ENCODE results near the gene TP53BP2. TPM values are rescaled to one million over a fixed set of nuclear protein-coding genes. Genes with fewer than 3 reads are reported as not detected.

TP53BP2 gene
- total RNA-seq, 4 donors from 2014 or later: 31.7 to 196 (median 58.2) TPM

DNA sequence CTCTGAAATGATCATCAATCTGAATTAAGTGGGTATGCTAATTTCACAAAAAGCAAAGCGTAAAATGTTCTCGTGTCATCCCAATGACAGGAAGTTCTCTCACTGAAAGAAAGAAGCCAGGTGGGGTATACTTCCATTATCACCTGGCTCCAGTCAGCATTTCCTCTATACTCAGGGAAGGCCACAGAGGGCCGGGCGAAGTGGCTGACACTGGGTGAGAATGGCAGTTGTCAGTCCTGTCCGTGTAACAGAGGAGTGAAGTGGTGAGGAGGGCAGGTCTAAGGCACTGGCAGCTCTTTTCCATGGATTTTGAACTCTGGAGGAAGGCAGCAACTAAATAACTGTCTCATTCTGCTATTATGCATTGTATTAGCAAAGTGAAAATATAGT lies 73.0 kb downstream of the TP53BP2 start:
- Histone ChIP-seq H3K9me3 (no peaks in the 10 kb centered on the region), H3K4me1 (peaks cover 0 to 18% (median 0%) of the 10 kb centered on the region in 4 donors), H3K27me3 (no peaks in the 10 kb centered on the region), H3K27ac (peak overlapping the region in 1 of 4 donors; percentile 73), H3K4me3 (no peak overlapping the region), H3K36me3 (peaks cover 0 to 87% (median 2%) of the 10 kb centered on the region in 3 donors)
- no peak for TF ChIP-seq POLR2A (IDR thresholded peaks at IDR 0.05)
- TF ChIP-seq, protein P1, sequence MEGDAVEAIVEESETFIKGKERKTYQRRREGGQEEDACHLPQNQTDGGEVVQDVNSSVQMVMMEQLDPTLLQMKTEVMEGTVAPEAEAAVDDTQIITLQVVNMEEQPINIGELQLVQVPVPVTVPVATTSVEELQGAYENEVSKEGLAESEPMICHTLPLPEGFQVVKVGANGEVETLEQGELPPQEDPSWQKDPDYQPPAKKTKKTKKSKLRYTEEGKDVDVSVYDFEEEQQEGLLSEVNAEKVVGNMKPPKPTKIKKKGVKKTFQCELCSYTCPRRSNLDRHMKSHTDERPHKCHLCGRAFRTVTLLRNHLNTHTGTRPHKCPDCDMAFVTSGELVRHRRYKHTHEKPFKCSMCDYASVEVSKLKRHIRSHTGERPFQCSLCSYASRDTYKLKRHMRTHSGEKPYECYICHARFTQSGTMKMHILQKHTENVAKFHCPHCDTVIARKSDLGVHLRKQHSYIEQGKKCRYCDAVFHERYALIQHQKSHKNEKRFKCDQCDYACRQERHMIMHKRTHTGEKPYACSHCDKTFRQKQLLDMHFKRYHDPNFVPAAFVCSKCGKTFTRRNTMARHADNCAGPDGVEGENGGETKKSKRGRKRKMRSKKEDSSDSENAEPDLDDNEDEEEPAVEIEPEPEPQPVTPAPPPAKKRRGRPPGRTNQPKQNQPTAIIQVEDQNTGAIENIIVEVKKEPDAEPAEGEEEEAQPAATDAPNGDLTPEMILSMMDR (IDR thresholded peaks at IDR 0.05): no peak
- no peak for DNase-seq

DNA sequence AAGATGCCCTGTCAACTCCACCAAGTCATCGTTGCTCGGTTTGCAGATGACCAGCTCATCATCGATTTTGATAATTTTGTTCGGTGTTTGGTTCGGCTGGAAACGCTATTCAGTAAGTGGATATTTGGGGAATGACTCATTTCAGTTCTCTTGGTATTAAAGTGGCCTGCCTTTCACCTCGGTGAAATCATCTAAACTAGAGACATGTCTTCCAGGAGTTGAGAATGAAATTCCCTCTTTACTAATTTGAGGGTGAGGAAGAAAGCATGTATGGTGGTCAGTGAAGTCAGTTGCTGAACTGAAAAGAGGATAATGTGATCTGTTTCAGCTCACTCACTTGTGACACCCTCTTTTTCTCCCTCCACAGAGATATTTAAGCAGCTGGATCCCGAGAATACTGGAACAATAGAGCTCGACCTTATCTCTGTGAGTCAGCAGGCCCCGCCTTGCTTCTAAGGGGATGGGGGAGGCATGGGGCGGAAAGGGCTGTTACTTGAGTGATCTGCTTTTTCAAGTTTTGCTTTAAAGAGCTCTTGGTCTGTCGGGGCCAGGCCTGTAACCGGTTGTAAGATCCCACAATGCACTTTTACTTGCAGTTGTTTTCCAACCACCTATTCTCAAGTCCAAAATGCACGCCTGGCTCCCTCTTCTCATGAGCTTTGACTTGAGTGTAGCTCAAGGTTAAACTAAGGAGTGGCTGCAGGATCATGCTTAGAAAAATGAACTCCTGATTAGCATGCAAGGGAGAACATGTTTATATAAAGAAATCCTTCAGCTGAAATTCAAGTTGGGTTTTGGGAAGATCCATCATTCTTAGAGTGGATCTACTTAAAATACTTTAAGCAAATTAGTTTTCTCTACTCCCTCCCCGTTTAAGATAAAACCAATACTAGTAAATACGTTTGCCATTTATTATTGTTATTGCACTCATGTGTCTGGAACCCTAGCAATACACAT lies 73.7 kb downstream of the TP53BP2 start:
- TF ChIP-seq POLR2A (IDR thresholded peaks at IDR 0.05): no peak
- Histone ChIP-seq H3K27me3 (no peaks in the 10 kb centered on the region), H3K36me3 (peaks cover 0 to 80% (median 2%) of the 10 kb centered on the region in 3 donors), H3K9me3 (no peaks in the 10 kb centered on the region), H3K4me3 (no peak overlapping the region), H3K27ac (peak overlapping the region in 3 of 4 donors; percentile 15 to 73 (median 38)), H3K4me1 (peaks cover 0 to 18% (median 0%) of the 10 kb centered on the region in 4 donors)
- no peak for DNase-seq

- no peak for TF ChIP-seq POLR2A (IDR thresholded peaks at IDR 0.05)
- TF ChIP-seq, protein P1 (IDR thresholded peaks at IDR 0.05): no peak
- H3K9me3 ChIP-seq: no peaks in the 10 kb centered on the region
- H3K4me1 ChIP-seq: peaks cover 0 to 18% (median 0%) of the 10 kb centered on the region in 4 donors
- H3K36me3 ChIP-seq: peaks cover 0 to 77% (median 2%) of the 10 kb centered on the region in 3 donors
- DNase-seq: no peak
- no peak overlapping the region for H3K4me3 ChIP-seq
- peak overlapping the region in 3 of 4 donors; percentile 15 to 73 (median 38) for H3K27ac ChIP-seq
- H3K27me3 ChIP-seq: no peaks in the 10 kb centered on the region
These were observed 74.3 kb downstream of the TP53BP2 start for GRCh38 chr1:223771469-223771813.

GRCh38 chr1:223770621-223771315 lies 75.0 kb downstream of the TP53BP2 start:
- Histone ChIP-seq H3K9me3 (no peaks in the 10 kb centered on the region), H3K36me3 (peaks cover 0 to 77% (median 2%) of the 10 kb centered on the region in 3 donors), H3K27ac (peak overlapping the region in 3 of 4 donors; percentile 15 to 73 (median 38)), H3K4me3 (no peak overlapping the region), H3K27me3 (no peaks in the 10 kb centered on the region), H3K4me1 (peaks cover 0 to 18% (median 0%) of the 10 kb centered on the region in 4 donors)
- no peak for TF ChIP-seq POLR2A (IDR thresholded peaks at IDR 0.05)
- TF ChIP-seq, protein P1 (IDR thresholded peaks at IDR 0.05): no peak
- peak in 1 of 3 donors; percentile 34 for DNase-seq

DNA sequence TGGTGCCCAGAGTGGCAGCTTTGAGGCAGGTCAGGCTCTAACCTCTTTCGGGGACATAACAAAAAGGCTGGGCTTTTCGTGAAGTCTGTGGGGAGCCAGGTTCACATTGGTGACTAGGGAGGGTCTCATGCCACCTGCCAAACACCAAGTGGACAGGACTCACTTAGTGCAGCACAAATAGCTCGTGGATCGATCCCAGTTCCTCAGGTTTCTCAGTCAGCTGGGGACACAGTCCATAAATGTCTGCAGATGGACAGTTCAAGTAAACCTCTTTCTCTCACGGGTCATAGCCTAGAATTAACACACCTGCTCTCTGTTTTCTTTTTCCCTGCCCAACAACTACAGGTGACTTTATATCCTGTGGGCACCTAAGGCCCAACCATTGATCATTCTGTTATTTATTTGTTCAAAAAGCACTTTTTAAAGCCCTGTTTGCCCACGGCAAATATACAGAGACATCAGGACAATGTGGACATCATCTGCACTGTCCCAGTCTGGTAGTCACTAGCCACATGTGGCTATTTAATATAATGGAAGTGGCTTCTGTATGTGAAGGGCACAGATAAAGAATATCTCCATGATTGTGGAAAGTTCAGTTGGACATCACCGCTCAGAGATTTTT lies 79.9 kb downstream of the TP53BP2 start:
- H3K4me3 ChIP-seq: no peak overlapping the region
- peaks cover 0 to 79% (median 2%) of the 10 kb centered on the region in 3 donors for H3K36me3 ChIP-seq
- DNase-seq: no peak
- no peaks in the 10 kb centered on the region for H3K9me3 ChIP-seq
- H3K27me3 ChIP-seq: no peaks in the 10 kb centered on the region
- no peak overlapping the region for H3K27ac ChIP-seq
- TF ChIP-seq, protein P1 (IDR thresholded peaks at IDR 0.05): no peak
- TF ChIP-seq POLR2A (IDR thresholded peaks at IDR 0.05): no peak
- H3K4me1 ChIP-seq: peaks cover 0 to 2% (median 0%) of the 10 kb centered on the region in 4 donors

Data from Peyer's patch (tissue), 4 donors.